ENCODE data around the gene MED12. TPM values are rescaled to one million over a fixed set of nuclear protein-coding genes. Genes with fewer than 3 reads are reported as not detected.
A peak's percentile ranks its signal among the peaks of the same experiment; 100 is the strongest.

MED12 gene
- total and polyA plus RNA-seq, 2 donors (not counting 1 experiment from before 2014, with no cell fraction given): 34.1 to 123 TPM

GRCh38 chrX:71109051-71109450 is 9.3 kb upstream of the MED12 start:
- TF ChIP-seq CTCF (IDR thresholded peaks at IDR 0.05): no peak
- Mint-ChIP-seq H3K9me3 (ENCODE audit: insufficient read depth) (no peaks in the 10 kb centered on the region), H3K4me1 (peaks cover 79% of the 10 kb centered on the region), H3K27ac (peak overlapping the region; percentile 99), H3K27me3 (no peaks in the 10 kb centered on the region), H3K4me3 (peak overlapping the region; percentile 98)
- no peak overlapping the region for H2AFZ ChIP-seq (ENCODE audit: insufficient read depth, low read depth, low read length, poor library complexity, severe bottlenecking)
- H3K4me1 ChIP-seq (ENCODE audit: control insufficient read depth in 2 of 2, insufficient read depth in 2 of 2, low read length in 2 of 2): peaks cover 71 to 86% of the 10 kb centered on the region in 2 donors
- CTCF ChIA-PET: no interaction called here
- H3K4me2 ChIP-seq (replicated peaks; ENCODE audit: low read depth, low read length, poor library complexity, severe bottlenecking): peak overlapping the region; percentile 85
- no CpG with 5 or more reads among the region's 6 CpGs for WGBS (ENCODE audit: insufficient coverage)
- H3K9ac ChIP-seq (ENCODE audit: low read length): peak overlapping the region; percentile 86
- DNase-seq (no peak), ATAC-seq (ENCODE audit: low read depth) (no peak)
- no peaks in the 10 kb centered on the region for H3K9me3 ChIP-seq (ENCODE audit: control extremely low read depth in 1 of 3, control insufficient read depth in 2 of 3, insufficient read depth in 1 of 3, low read length in 2 of 3)
- H4K20me1 ChIP-seq (ENCODE audit: control insufficient read depth, insufficient read depth, low read length, poor library complexity, severe bottlenecking): no peaks in the 10 kb centered on the region
- peaks cover 46% of the 10 kb centered on the region for H3K79me2 ChIP-seq (ENCODE audit: control insufficient read depth, insufficient read depth, low read length)
- no peaks in the 10 kb centered on the region for H3K27me3 ChIP-seq (replicated peaks in 1 of 4; ENCODE audit: control extremely low read depth in 1 of 4, control insufficient read depth in 3 of 4, insufficient read depth in 4 of 4, low read length in 3 of 4)
- intact Hi-C loops (cut with micrococcal nuclease): no loop called here
- POLR2A ChIA-PET: no interaction called here
- H3K36me3 ChIP-seq (replicated peaks in 1 of 2; ENCODE audit: control extremely low read depth in 1 of 2, control insufficient read depth in 1 of 2, extremely low read depth in 1 of 2, insufficient read depth in 2 of 2, low read length in 1 of 2): peaks cover 0 to 33% of the 10 kb centered on the region in 2 experiments
- H3K27ac ChIP-seq (ENCODE audit: low read length in 2 of 2): peak overlapping the region in 1 of 2 donors; percentile 98
- peak overlapping the region; percentile 26 to 90 (median 82) for H3K4me3 ChIP-seq (ENCODE audit: control extremely low read depth in 1 of 5, extremely low read depth in 1 of 5, insufficient read depth in 1 of 5, low read depth in 2 of 5, low read length in 4 of 5)

- H3K4me1 ChIP-seq (ENCODE audit: control insufficient read depth in 2 of 2, insufficient read depth in 2 of 2, low read length in 2 of 2): peaks cover 53 to 65% of the 10 kb centered on the region in 2 donors
- H3K36me3 ChIP-seq (replicated peaks in 1 of 2; ENCODE audit: control extremely low read depth in 1 of 2, control insufficient read depth in 1 of 2, extremely low read depth in 1 of 2, insufficient read depth in 2 of 2, low read length in 1 of 2): peaks cover 0 to 33% of the 10 kb centered on the region in 2 experiments
- 0% methylated on average over 1 of the region's 8 CpGs for WGBS (ENCODE audit: insufficient coverage)
- no peaks in the 10 kb centered on the region for H3K9me3 ChIP-seq (ENCODE audit: control extremely low read depth in 1 of 3, control insufficient read depth in 2 of 3, insufficient read depth in 1 of 3, low read length in 2 of 3)
- POLR2A ChIA-PET: interaction anchor here (0.6 to 3.4 kb wide), 9 partner anchors 9 to 254 kb away, joined by 3 to 29 read pairs (median 3); partner anchors contain the start of genes TAF1 and ZMYM3
- CTCF ChIA-PET: interaction anchor here (1.0 to 4.7 kb wide), 6 partner anchors 8 to 19 kb away, joined by 4 to 33 read pairs (median 6); partner anchors contain the start of gene FOXO4
- intact Hi-C loops (cut with micrococcal nuclease): loop anchor here (1.0 to 5.0 kb wide), 4 partner anchors 8 to 143 kb away; partner anchors contain the start of gene ZMYM3
- Mint-ChIP-seq H3K27ac (peak within 1 kb of the TSS; percentile 99), H3K4me1 (peaks cover 63% of the 10 kb centered on the region), H3K9me3 (ENCODE audit: insufficient read depth) (no peaks in the 10 kb centered on the region), H3K27me3 (no peaks in the 10 kb centered on the region), H3K4me3 (peak within 1 kb of the TSS; percentile 98)
- ATAC-seq (ENCODE audit: low read depth) (peak; percentile 93), DNase-seq (peak; percentile 90)
- peak within 1 kb of the TSS; percentile 86 for H3K9ac ChIP-seq (ENCODE audit: low read length)
- H3K4me3 ChIP-seq (ENCODE audit: control extremely low read depth in 1 of 5, extremely low read depth in 1 of 5, insufficient read depth in 1 of 5, low read depth in 2 of 5, low read length in 4 of 5): peak within 1 kb of the TSS; percentile 75 to 90 (median 82)
- H2AFZ ChIP-seq (ENCODE audit: insufficient read depth, low read depth, low read length, poor library complexity, severe bottlenecking): peak within 1 kb of the TSS; percentile 46
- peaks cover 56% of the 10 kb centered on the region for H3K79me2 ChIP-seq (ENCODE audit: control insufficient read depth, insufficient read depth, low read length)
- peak within 1 kb of the TSS; percentile 85 for H3K4me2 ChIP-seq (replicated peaks; ENCODE audit: low read depth, low read length, poor library complexity, severe bottlenecking)
- peak within 1 kb of the TSS; percentile 98 for H3K27ac ChIP-seq (ENCODE audit: low read length in 2 of 2)
- TF ChIP-seq EZH2 (IDR thresholded peaks at IDR 0.05; ENCODE audit: borderline replicate concordance, insufficient read depth, low read depth, low read length, poor library complexity, severe bottlenecking): no peak
- no peak for TF ChIP-seq CTCF (IDR thresholded peaks at IDR 0.05)
- no peaks in the 10 kb centered on the region for H3K27me3 ChIP-seq (replicated peaks in 1 of 4; ENCODE audit: control extremely low read depth in 1 of 4, control insufficient read depth in 3 of 4, insufficient read depth in 4 of 4, low read length in 3 of 4)
- H4K20me1 ChIP-seq (ENCODE audit: control insufficient read depth, insufficient read depth, low read length, poor library complexity, severe bottlenecking): no peaks in the 10 kb centered on the region
Measured at GRCh38 chrX:71111141-71111843, 7.1 kb upstream of the MED12 start, which contains the start of gene IL2RG. Gene IL2RG, minus strand, starts transcription at chrX:71111577. Its CDS starts 38 bp downstream, at chrX:71111539.

Data from B cell (primary cell).